GM12873 (cell line): ENCODE data around the gene NT5C3A.

Source experiments
- CTCF ChIP-seq: IDR thresholded peaks from 2 replicates; pipeline ENCODE4 v1.5.1; 2012; ENCODE audit warnings: low read depth, mild to moderate bottlenecking, moderate library complexity, low read length, control low read depth; ENCODE audit not compliant: insufficient read depth; ENCODE audit errors: missing control alignments

NT5C3A gene

GRCh38 chr7:33072471-33072870 lies 9.9 kb upstream of the NT5C3A start:
- TF ChIP-seq CTCF, result no peak

GRCh38 chr7:33070831-33071230 lies 8.3 kb upstream of the NT5C3A start:
- no peak for TF ChIP-seq CTCF

- TF ChIP-seq CTCF, result no peak
Measured at GRCh38 chr7:33070277-33070676, 7.7 kb upstream of the NT5C3A start.

- no peak for TF ChIP-seq CTCF
Measured at GRCh38 chr7:33067921-33068320, 5.3 kb upstream of the NT5C3A start.

GRCh38 chr7:33066771-33067170 lies 4.2 kb upstream of the NT5C3A start:
- TF ChIP-seq CTCF, result no peak

GRCh38 chr7:33065981-33066380 lies 3.4 kb upstream of the NT5C3A start:
- no peak for TF ChIP-seq CTCF

- no peak for TF ChIP-seq CTCF
Measured at GRCh38 chr7:33062782-33063443, 337 bp upstream of the NT5C3A start.
